GM21360 (cell line): ENCODE measurements around the gene ANKRD11.

Experiments used
- ATAC-seq: cut with Tn5 transposase; IDR thresholded peaks from one replicate; pipeline ENCODE4 v1.9.1; 2021; ENCODE audit warnings: mild to moderate bottlenecking, moderate library complexity; ENCODE audit not compliant: unreplicated experiment

The ANKRD11 gene

GRCh38 chr16:89289428-89290395 is 200.6 kb downstream of the ANKRD11 start:
- no peak for ATAC-seq

GRCh38 chr16:89288966-89289365 is 201.4 kb downstream of the ANKRD11 start:
- no peak for ATAC-seq

- no peak for ATAC-seq
Measured at GRCh38 chr16:89288577-89288844, 201.8 kb downstream of the ANKRD11 start.

- ATAC-seq: no peak
Measured at GRCh38 chr16:89287777-89288576, 202.4 kb downstream of the ANKRD11 start.

GRCh38 chr16:89286096-89286495 is 204.3 kb downstream of the ANKRD11 start:
- ATAC-seq: no peak

- no peak for ATAC-seq
Measured at GRCh38 chr16:89285381-89285780, 205.0 kb downstream of the ANKRD11 start.

GRCh38 chr16:89283449-89283848 is 206.9 kb downstream of the ANKRD11 start:
- no peak for ATAC-seq

GRCh38 chr16:89282523-89282922 is 207.8 kb downstream of the ANKRD11 start:
- ATAC-seq: no peak

- ATAC-seq: no peak
Measured at GRCh38 chr16:89281829-89282228, 208.5 kb downstream of the ANKRD11 start.

- ATAC-seq: no peak
Measured at GRCh38 chr16:89281189-89281577, 209.2 kb downstream of the ANKRD11 start.

- no peak for ATAC-seq
Measured at GRCh38 chr16:89280546-89281188, 209.7 kb downstream of the ANKRD11 start.

GRCh38 chr16:89279666-89280481 is 210.5 kb downstream of the ANKRD11 start:
- ATAC-seq: no peak

GRCh38 chr16:89278441-89279240 is 211.7 kb downstream of the ANKRD11 start:
- ATAC-seq: no peak

- no peak for ATAC-seq
Measured at GRCh38 chr16:89277641-89278341, 212.6 kb downstream of the ANKRD11 start.

GRCh38 chr16:89277049-89277448 is 213.3 kb downstream of the ANKRD11 start:
- ATAC-seq: no peak

GRCh38 chr16:89275837-89276720 is 214.3 kb downstream of the ANKRD11 start:
- ATAC-seq: no peak

GRCh38 chr16:89275284-89275584 is 215.1 kb downstream of the ANKRD11 start:
- ATAC-seq: no peak

GRCh38 chr16:89274561-89275283 is 215.6 kb downstream of the ANKRD11 start:
- no peak for ATAC-seq
